NCI-H774 (cell line): Measurements from ENCODE around the gene TWSG1.
"Not testable (repeated sequence)": the region's sequence is repeated elsewhere in the genome, so short reads cannot be mapped to it uniquely, and the experiment has no call there.

Experiments
- DNase-seq: peaks from one replicate; lab custom pipeline; 2025; lab: John Stamatoyannopoulos, UW

The TWSG1 gene

GRCh38 chr18:9426753-9427152 lies 92.2 kb downstream of the TWSG1 start:
- DNase-seq = no peak

- DNase-seq = peak; percentile 23
These were observed 93.7 kb downstream of the TWSG1 start for GRCh38 chr18:9428301-9428706.

GRCh38 chr18:9428862-9429661 lies 94.5 kb downstream of the TWSG1 start:
- DNase-seq = no peak

GRCh38 chr18:9429662-9429993 lies 95.1 kb downstream of the TWSG1 start:
- no peak for DNase-seq

- not testable (repeated sequence) for DNase-seq
These were observed 95.7 kb downstream of the TWSG1 start for GRCh38 chr18:9430315-9430714.

GRCh38 chr18:9431296-9431695 lies 96.7 kb downstream of the TWSG1 start:
- DNase-seq = no peak

- not testable (repeated sequence) for DNase-seq
These were observed 98.5 kb downstream of the TWSG1 start for GRCh38 chr18:9433122-9433521.

GRCh38 chr18:9433671-9434121 lies 99.1 kb downstream of the TWSG1 start:
- DNase-seq = no peak

GRCh38 chr18:9434122-9434701 lies 99.6 kb downstream of the TWSG1 start:
- no peak for DNase-seq

- DNase-seq = no peak
These were observed 100.5 kb downstream of the TWSG1 start for GRCh38 chr18:9435041-9435440.

GRCh38 chr18:9436206-9436929 lies 101.8 kb downstream of the TWSG1 start:
- no peak for DNase-seq

GRCh38 chr18:9437021-9437437 lies 102.5 kb downstream of the TWSG1 start:
- no peak for DNase-seq

GRCh38 chr18:9437672-9438071 lies 103.1 kb downstream of the TWSG1 start:
- no peak for DNase-seq

- no peak for DNase-seq
These were observed 106.5 kb downstream of the TWSG1 start for GRCh38 chr18:9441061-9441460.

- no peak for DNase-seq
These were observed 110.0 kb downstream of the TWSG1 start for GRCh38 chr18:9444549-9444948.

- no peak for DNase-seq
These were observed 112.3 kb downstream of the TWSG1 start for GRCh38 chr18:9446839-9447238.

- DNase-seq = no peak
These were observed 112.8 kb downstream of the TWSG1 start for GRCh38 chr18:9447334-9447733.

- no peak for DNase-seq
These were observed 115.2 kb downstream of the TWSG1 start for GRCh38 chr18:9449600-9450414.

GRCh38 chr18:9450920-9451319 lies 116.3 kb downstream of the TWSG1 start:
- DNase-seq = not testable (repeated sequence)
